HG02885 (cell line): ENCODE measurements around the gene STK33.

Experiments used
- ATAC-seq: cut with Tn5 transposase; IDR thresholded peaks from one replicate; pipeline ENCODE4 v1.9.1; 2021; ENCODE audit warnings: mild to moderate bottlenecking; ENCODE audit not compliant: unreplicated experiment, poor library complexity

The STK33 gene

DNA sequence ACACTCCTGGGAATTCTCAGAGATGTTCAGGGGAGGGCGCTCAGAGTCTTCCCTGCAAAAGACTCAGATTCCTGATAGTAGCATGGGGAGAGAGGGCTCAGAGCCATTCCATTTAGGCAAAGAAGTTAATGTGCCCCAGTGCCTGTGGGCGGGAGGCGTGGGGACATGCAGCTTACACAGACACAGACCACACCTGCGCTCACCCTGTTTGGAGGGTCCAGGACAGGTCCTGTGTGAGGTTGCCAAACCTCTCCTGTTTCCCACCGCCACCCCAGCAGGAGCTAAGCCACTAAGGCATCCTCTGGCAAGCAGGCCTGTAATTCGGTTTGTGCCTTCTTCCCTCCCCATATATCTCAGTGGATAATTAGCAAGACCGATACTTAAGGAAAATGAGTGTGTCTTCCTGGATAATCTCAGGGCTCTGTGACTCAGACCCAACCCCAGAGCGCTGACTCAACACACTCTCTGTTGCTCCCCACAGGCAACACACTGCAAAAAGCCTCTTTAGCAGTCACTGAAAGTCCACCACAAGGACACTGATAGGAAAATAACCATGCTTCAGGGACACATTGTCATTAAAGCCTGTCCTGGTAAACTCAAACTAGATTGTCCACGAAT lies 211.5 kb downstream of the STK33 start:
- no peak for ATAC-seq

DNA sequence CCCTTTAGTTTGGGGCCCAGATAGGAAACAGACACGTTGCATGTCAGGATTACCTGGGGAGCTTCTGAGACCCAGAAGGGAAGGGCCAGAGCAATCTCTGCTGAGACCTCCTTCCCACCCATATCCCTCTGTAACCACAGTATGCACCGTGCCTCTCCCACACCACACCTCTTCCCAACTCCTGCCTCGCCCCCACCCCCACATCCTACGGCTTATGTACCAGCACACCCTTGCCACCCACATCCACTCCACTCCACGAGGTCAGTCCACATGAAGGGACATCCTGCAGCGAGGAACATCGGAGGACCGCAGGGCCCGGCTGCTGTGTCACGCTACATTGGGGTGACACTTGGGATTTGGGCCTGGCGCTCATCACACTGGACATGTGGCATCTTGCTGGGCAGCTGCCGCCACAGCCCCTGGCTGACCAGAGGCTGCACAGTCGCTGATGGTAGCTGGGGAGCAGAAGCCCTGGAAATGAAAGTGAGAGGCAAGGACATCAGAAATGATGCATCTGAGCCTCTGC lies 212.1 kb downstream of the STK33 start:
- no peak for ATAC-seq

DNA sequence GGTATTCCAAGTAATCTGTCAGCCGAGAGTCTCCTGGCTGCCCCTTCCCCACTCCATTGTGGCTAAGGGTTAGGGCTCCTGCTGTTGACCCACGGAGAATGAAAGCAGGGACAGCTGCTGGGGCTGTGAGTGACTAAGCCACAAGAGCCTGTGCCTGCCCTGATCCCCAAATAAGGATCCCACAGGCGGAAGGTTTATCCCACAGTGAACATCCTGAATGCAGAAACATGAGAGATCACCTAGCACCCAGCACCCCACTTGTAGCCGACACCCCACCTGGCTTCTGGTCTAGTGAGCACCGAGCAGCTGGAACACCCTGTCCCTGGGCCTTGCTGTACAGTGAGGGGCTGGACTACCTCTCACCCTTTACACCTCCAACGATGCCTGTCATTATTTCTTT lies 212.7 kb downstream of the STK33 start:
- ATAC-seq: no peak

- no peak for ATAC-seq
Observed at GRCh38 chr11:8375932-8376331, 218.1 kb downstream of the STK33 start.

- no peak for ATAC-seq
Observed at GRCh38 chr11:8375460-8375859, 218.6 kb downstream of the STK33 start.

- ATAC-seq: no peak
Observed at GRCh38 chr11:8374716-8375115, 219.3 kb downstream of the STK33 start.

GRCh38 chr11:8373519-8374432 lies 220.3 kb downstream of the STK33 start:
- ATAC-seq: no peak

- no peak for ATAC-seq
Observed at GRCh38 chr11:8372641-8373381, 221.2 kb downstream of the STK33 start.

GRCh38 chr11:8371516-8371884 lies 222.5 kb downstream of the STK33 start:
- no peak for ATAC-seq

DNA sequence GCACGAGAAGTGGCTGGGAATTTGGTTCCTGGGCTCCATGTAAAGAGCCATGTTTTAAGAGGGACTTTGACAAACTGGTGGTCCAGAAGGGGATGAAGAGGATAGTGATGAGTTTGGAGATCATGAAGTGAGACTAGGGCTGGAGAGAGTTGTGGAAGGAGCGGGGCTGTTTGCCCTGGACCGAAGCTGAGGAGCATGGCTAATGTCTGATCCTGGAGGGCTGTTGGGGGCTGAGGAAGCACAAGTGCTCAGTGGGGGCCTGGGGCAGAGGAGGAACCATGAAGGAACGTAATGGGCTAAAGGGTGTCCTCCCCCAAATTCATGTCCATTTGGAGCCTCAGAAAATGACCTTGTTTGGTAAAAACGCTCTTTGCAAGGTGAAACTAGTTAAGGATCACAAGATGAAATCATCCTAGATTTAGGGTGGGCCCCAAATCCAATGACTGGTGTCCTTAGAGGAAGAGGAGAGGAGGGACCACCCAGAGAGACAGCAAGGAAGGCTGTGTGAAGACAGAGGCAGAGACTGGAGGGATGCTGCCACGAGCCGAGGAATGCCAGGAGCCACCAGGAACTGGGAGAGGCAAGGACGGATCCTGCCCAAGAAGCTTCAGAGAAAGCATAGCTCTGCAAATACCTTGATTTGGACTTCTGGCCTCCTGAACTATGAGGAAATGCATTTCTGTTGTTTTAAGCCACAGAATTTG lies 223.1 kb downstream of the STK33 start:
- ATAC-seq: no peak

DNA sequence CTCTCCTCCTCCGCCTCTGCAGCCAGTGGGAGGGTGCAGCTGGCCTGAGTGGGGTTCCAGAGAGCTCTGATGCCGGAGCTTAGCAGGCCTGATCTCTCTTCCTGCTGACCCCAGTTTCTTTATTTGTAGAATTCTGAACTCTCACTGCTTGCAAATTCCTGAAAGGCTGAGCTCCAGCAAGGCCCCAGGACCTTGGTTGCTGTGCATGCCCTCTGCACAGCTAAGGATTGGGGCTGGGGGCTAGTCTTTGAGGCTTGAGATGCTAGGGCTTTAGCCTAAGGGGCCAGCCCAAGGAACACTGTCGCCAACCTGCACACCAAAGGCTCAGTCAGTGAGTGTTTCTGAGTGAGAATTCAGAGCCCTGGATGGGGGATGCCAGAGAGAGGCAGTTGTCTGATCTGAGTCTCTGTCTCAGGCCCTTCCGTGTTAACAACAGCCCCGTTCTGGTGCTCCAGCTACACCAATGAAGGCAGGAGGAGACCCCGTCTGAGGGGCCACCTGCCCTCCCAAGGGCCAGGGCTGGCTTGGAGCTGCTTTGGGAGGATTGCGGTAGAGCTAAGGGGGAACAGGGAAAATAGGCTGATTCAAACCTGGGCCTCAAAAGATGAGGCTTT lies 224.3 kb downstream of the STK33 start:
- no peak for ATAC-seq

DNA sequence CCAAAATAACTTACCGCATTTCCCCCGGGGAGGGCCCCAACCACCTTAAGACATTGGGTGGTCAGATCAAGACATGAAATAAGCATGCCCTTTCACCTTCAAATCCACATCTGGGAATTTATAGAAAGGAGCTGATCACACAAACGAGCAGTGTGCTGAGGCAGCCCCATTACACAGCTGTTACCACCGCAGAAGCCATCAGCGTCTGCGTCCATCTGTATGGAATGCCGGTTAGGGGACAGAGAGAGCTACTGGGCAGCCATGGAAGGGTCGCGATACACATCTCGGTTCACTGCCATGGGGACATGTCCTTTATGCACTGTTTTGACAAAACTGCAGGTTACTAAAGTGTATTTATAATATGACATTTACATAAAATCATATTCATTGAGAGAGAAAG lies 225.3 kb downstream of the STK33 start:
- no peak for ATAC-seq

DNA sequence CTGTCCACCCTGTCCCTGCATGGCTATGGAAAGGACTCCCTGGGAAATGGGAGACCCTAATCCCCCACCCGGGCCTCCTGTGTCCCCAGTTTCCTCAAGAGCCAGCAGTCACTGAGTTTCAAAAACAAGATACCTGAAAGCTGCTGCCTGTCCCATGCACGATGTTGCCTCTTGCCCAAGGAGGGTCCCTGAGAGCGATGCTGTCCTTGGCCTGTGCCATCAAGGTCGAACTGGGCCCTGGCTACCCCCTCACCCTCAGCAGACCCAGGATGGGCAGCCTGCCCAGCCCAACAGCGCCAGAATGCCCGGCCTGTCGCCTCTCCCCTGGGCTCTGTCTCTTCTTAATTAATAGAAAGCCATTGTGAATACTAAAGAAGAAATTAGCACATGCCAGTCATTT lies 225.8 kb downstream of the STK33 start:
- no peak for ATAC-seq

- no peak for ATAC-seq
Observed at GRCh38 chr11:8366316-8366715, 227.7 kb downstream of the STK33 start.

- no peak for ATAC-seq
Observed at GRCh38 chr11:8365216-8365941, 228.6 kb downstream of the STK33 start.

DNA sequence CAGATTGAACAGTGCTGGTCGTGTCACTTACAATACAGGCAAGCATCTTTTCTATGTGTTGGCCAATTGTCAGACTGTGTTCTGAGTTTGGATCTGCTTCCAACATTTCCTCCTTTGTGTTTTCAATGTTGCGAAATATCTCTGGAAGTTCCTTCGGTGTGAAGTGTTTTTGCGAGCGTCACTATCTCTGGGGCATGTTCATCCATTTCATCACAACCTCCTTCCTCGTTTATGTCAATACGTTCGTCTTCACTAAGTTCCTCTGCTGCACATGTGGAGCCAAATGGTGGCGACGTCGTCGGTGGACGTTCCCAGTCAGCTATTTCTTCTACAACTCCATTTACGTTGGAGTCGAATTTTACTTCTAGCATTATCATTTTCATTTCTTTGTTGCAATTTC lies 230.1 kb downstream of the STK33 start:
- ATAC-seq: no peak

GRCh38 chr11:8362899-8363298 lies 231.1 kb downstream of the STK33 start:
- ATAC-seq: no peak

DNA sequence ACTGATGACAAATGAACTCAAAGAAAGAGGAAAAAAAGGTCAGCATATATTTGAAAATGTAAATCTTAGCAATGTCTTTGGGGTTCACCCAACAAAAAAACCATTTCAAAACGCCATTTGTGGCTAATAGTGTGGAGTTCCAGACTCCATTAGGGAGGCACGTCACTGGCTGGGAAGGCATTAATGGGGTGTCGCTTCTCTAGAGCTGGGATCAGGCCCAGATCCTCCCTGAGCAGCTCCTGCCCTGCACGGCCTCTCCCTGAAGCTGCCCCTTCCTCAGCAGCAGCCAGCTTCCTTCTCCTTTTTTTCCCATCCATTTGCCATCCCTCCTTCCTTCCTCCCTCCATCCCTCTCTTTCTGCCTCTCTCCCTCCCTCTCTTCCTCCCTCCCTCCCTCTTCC lies 231.5 kb downstream of the STK33 start:
- no peak for ATAC-seq

- no peak for ATAC-seq
Observed at GRCh38 chr11:8361664-8362210, 232.3 kb downstream of the STK33 start.
